Body of pancreas (tissue), 4 donors: ENCODE measurements around the gene ZSWIM6.

Experiments used
- CTCF ChIP-seq, 7 experiments: fragments of 450-650 bp in 4 of 7; fragments of 200-600 bp in 3 of 7; sonication (generic) in 3 of 7; IDR thresholded peaks; one replicate each; pipeline ENCODE4 v1.5.1; 2016 to 2019; ENCODE audit warnings: antibody characterized with exemption in 7 of 7
- POLR2A ChIP-seq, 3 donors: fragments of 450-650 bp; IDR thresholded peaks; one replicate each; pipeline ENCODE4 v1.6.1; 2016; ENCODE audit warnings: antibody characterized with exemption in 3 of 3, mild to moderate bottlenecking in 2 of 3

GRCh38 chr5:61441742-61442141, 109.7 kb downstream of the ZSWIM6 start:
- TF ChIP-seq CTCF (IDR thresholded peaks at IDR 0.05) (no peak), POLR2A (IDR thresholded peaks at IDR 0.05) (no peak)
